Psoas muscle (tissue), 8 donors: ENCODE measurements around the gene FAM120C. TPM values are rescaled to one million over a fixed set of nuclear protein-coding genes. Genes with fewer than 3 reads are reported as not detected.

ENCODE experiments used
- ATAC-seq, 4 donors: fragments of 200-7000 bp; cut with Tn5 transposase; one replicate each; pipeline ENCODE4 v1.9.1; 2020; ENCODE audit warnings: moderate library complexity in 3 of 4, mild to moderate bottlenecking in 2 of 4
- DNase-seq, 2 donors: peaks; one replicate each; pipeline ENCODE4 v3.0.0-alpha.2; 2020
- H3K27ac ChIP-seq: fragments of 200-600 bp; one replicate; pipeline ENCODE4 v1.8.0; 2022
- H3K27me3 ChIP-seq, 3 donors: fragments of 200-600 bp in 1 of 3; one replicate each; pipeline versions ENCODE4 v1.6.1 to v1.8.0; 2013 to 2022; ENCODE audit warnings: low read length in 2 of 3, mild to moderate bottlenecking in 2 of 3, moderate library complexity in 1 of 3; ENCODE audit not compliant: insufficient read depth in 3 of 3
- H3K36me3 ChIP-seq, 2 donors: fragments of 200-600 bp in 1 of 2; one replicate each; pipeline versions ENCODE4 v1.6.1 to v1.8.0; 2013 to 2022; ENCODE audit warnings: low read depth in 1 of 2, mild to moderate bottlenecking in 1 of 2, moderate library complexity in 1 of 2; ENCODE audit not compliant: insufficient read depth in 1 of 2
- H3K4me1 ChIP-seq: fragments of 200-600 bp; one replicate; pipeline ENCODE4 v1.8.0; 2022
- H3K4me3 ChIP-seq: fragments of 200-600 bp; one replicate; pipeline ENCODE4 v1.8.0; 2022; ENCODE audit warnings: mild to moderate bottlenecking
- H3K9me3 ChIP-seq: fragments of 200-600 bp; one replicate; pipeline ENCODE4 v1.8.0; 2022
- CTCF ChIP-seq: fragments of 200-600 bp; IDR thresholded peaks from one replicate; pipeline ENCODE4 v1.8.0; 2022; ENCODE audit warnings: antibody characterized with exemption
- WGBS, 3 donors: extraction: QIAGEN DNeasy Blood & Tissue Kit; methylation state at CpG; one replicate each; pipeline versions ENCODE4 v1.1.6 to v1.1.7; 2013; 5-methylcytosine and 5-hydroxymethylcytosine counted together
- intact Hi-C, 2 donors: fragments of 100-400 bp; cut with DNase I; formaldehyde crosslinking; loops; one replicate each; pipeline versions ENCODE4 v1.11.0 to v1.14.2; 2022
- polyA plus RNA-seq, 3 donors: library from polyadenylated mRNA; stranded (reverse); fragments of 200-250 nt; gene quantifications; one replicate each; pipeline ENCODE4 v1.2.3, GENCODE V29; 2013
- total RNA-seq, 4 donors: library from RNA; stranded (reverse); fragmentation: NEBNext Ultra II Directional in 2 of 4; extraction: Animal tissue kit (Norgen Biotek cat#: 25700) in 2 of 4; gene quantifications; one replicate each; pipeline versions ENCODE4 v1.2.1 to v1.2.4, GENCODE V29; 2021 to 2023
- donor health status: healthy with polysubstance abuse.
- donor health status: DM: no; HTN: no; CAD: no; lungs with moderate emphysema.
- donor health status: Bipolar disorder and iron deficiency.
- donor health status: healthy.
- donor health status: DM: yes; HTN: yes; CAD: no.
- donor health status: DM: no; HTN: no; CAD: no.
- donor health status: DM: no; HTN: no; CAD: no.
- donor health status: DM: yes; HTN: yes; CAD: no.

Gene FAM120C
- total and polyA plus RNA-seq, 7 donors: 4.9 to 13.0 (median 6.9) TPM

- Histone ChIP-seq H3K4me3 (no peak overlapping the region), H3K36me3 (no peaks in the 10 kb centered on the region), H3K27me3 (no peaks in the 10 kb centered on the region), H3K4me1 (no peaks in the 10 kb centered on the region), H3K27ac (no peak overlapping the region), H3K9me3 (no peaks in the 10 kb centered on the region)
- ATAC-seq (no peak), DNase-seq (no peak)
- 83 to 95% (median 89%) methylated on average over 7 of the region's 7 CpGs for WGBS, 3 donors
- intact Hi-C loops: no loop called here
- TF ChIP-seq CTCF: no peak
Observed at GRCh38 chrX:54116391-54116790, 66.7 kb downstream of the FAM120C start.

GRCh38 chrX:54093571-54093970 is 89.5 kb downstream of the FAM120C start:
- no peaks in the 10 kb centered on the region for H3K9me3 ChIP-seq
- no peaks in the 10 kb centered on the region for H3K27me3 ChIP-seq
- no peak for DNase-seq
- 82 to 88% (median 82%) methylated on average over 2 of the region's 2 CpGs for WGBS, 3 donors
- no peaks in the 10 kb centered on the region for H3K4me1 ChIP-seq
- no peak overlapping the region for H3K27ac ChIP-seq
- ATAC-seq: no peak
- TF ChIP-seq CTCF: no peak
- H3K36me3 ChIP-seq: peaks cover 0 to 10% of the 10 kb centered on the region in 2 donors
- H3K4me3 ChIP-seq: no peak overlapping the region
- intact Hi-C loops: no loop called here

GRCh38 chrX:54093159-54093558 is 89.9 kb downstream of the FAM120C start:
- no peaks in the 10 kb centered on the region for H3K27me3 ChIP-seq
- no peak overlapping the region for H3K4me3 ChIP-seq
- no peak for DNase-seq
- H3K27ac ChIP-seq: no peak overlapping the region
- ATAC-seq: peak in 3 of 4 donors; percentile 50 to 75 (median 51)
- peaks cover 0 to 10% of the 10 kb centered on the region in 2 donors for H3K36me3 ChIP-seq
- H3K4me1 ChIP-seq: no peaks in the 10 kb centered on the region
- intact Hi-C loops: no loop called here
- TF ChIP-seq CTCF: no peak
- no peaks in the 10 kb centered on the region for H3K9me3 ChIP-seq
- 61 to 100% (median 66%) methylated on average over 1 of the region's 1 CpG for WGBS, 3 donors

GRCh38 chrX:54090880-54091279 is 92.2 kb downstream of the FAM120C start:
- no peak for ATAC-seq
- 84 to 98% (median 96%) methylated on average over 2 of the region's 2 CpGs for WGBS, 3 donors
- intact Hi-C loops: no loop called here
- peaks cover 0 to 10% of the 10 kb centered on the region in 2 donors for H3K36me3 ChIP-seq
- no peak overlapping the region for H3K27ac ChIP-seq
- no peak overlapping the region for H3K4me3 ChIP-seq
- no peak for DNase-seq
- H3K27me3 ChIP-seq: no peaks in the 10 kb centered on the region
- H3K4me1 ChIP-seq: no peaks in the 10 kb centered on the region
- no peaks in the 10 kb centered on the region for H3K9me3 ChIP-seq
- TF ChIP-seq CTCF: no peak

GRCh38 chrX:54089191-54089590 is 93.9 kb downstream of the FAM120C start:
- Histone ChIP-seq H3K36me3 (peaks cover 0 to 23% of the 10 kb centered on the region in 2 donors), H3K4me3 (no peak overlapping the region), H3K9me3 (no peaks in the 10 kb centered on the region), H3K4me1 (no peaks in the 10 kb centered on the region), H3K27me3 (no peaks in the 10 kb centered on the region), H3K27ac (no peak overlapping the region)
- WGBS, 3 donors: 68 to 86% (median 81%) methylated on average over 2 of the region's 2 CpGs
- ATAC-seq: no peak
- TF ChIP-seq CTCF: no peak
- no peak for DNase-seq
- intact Hi-C loops: no loop called here
